GOT3 (cell line): ENCODE data around the gene EFTUD2.
"Not testable (repeated sequence)": the region's sequence is repeated elsewhere in the genome, so short reads cannot be mapped to it uniquely, and the experiment has no call there.

Experiments used
- DNase-seq: peaks from one replicate; lab custom pipeline; 2025; ENCODE audit warnings: mixed read lengths; lab: John Stamatoyannopoulos, UW

The EFTUD2 gene

GRCh38 chr17:44808656-44809388 lies 90.4 kb downstream of the EFTUD2 start:
- not testable (repeated sequence) for DNase-seq

GRCh38 chr17:44808156-44808555 lies 91.1 kb downstream of the EFTUD2 start:
- no peak for DNase-seq

GRCh38 chr17:44807817-44808155 lies 91.5 kb downstream of the EFTUD2 start:
- DNase-seq: no peak

GRCh38 chr17:44807093-44807816 lies 92.0 kb downstream of the EFTUD2 start:
- DNase-seq: no peak

- no peak for DNase-seq
Measured at GRCh38 chr17:44804302-44805089, 94.7 kb downstream of the EFTUD2 start.

- no peak for DNase-seq
Measured at GRCh38 chr17:44801880-44802279, 97.4 kb downstream of the EFTUD2 start.
